GM18520 (cell line): Measurements from ENCODE around the gene CRYL1.
A peak's percentile ranks its signal among the peaks of the same experiment; 100 is the strongest.

ENCODE experiments used
- ATAC-seq: cut with Tn5 transposase; IDR thresholded peaks from one replicate; pipeline ENCODE4 v1.9.1; 2021; ENCODE audit not compliant: unreplicated experiment

Gene CRYL1

GRCh38 chr13:20525601-20526544 is at the start of gene CRYL1:
Gene CRYL1 (minus strand): TSS chr13:20525857. CDS start chr13:20525794, 63 bp downstream.
- ATAC-seq, result peak; percentile 60

GRCh38 chr13:20573636-20574035 is 48.0 kb upstream of the CRYL1 start:
- ATAC-seq, result no peak

GRCh38 chr13:20573186-20573585 is 47.5 kb upstream of the CRYL1 start:
- ATAC-seq, result no peak

- no peak for ATAC-seq
These were observed 46.0 kb upstream of the CRYL1 start for GRCh38 chr13:20571676-20572075.

GRCh38 chr13:20570517-20570916 is 44.9 kb upstream of the CRYL1 start:
- no peak for ATAC-seq

GRCh38 chr13:20567881-20568528 is 42.3 kb upstream of the CRYL1 start:
- no peak for ATAC-seq

- peak; percentile 78 for ATAC-seq
These were observed 41.5 kb upstream of the CRYL1 start, which contains the start of gene IFT88 for GRCh38 chr13:20566898-20567874. Gene IFT88 (plus strand): TSS chr13:20567157. CDS start chr13:20574386, 7,229 bp downstream.

GRCh38 chr13:20566468-20566897 is 40.8 kb upstream of the CRYL1 start:
- ATAC-seq, result peak; percentile 7

GRCh38 chr13:20565115-20565736 is 39.6 kb upstream of the CRYL1 start:
- no peak for ATAC-seq

- ATAC-seq, result no peak
These were observed 36.1 kb upstream of the CRYL1 start for GRCh38 chr13:20561741-20562140.

- ATAC-seq, result no peak
These were observed 34.2 kb upstream of the CRYL1 start for GRCh38 chr13:20559659-20560356.

- no peak for ATAC-seq
These were observed 33.3 kb upstream of the CRYL1 start for GRCh38 chr13:20558982-20559381.

GRCh38 chr13:20553311-20553710 is 27.7 kb upstream of the CRYL1 start:
- ATAC-seq, result no peak

GRCh38 chr13:20550799-20551198 is 25.1 kb upstream of the CRYL1 start:
- no peak for ATAC-seq

GRCh38 chr13:20547479-20547908 is 21.8 kb upstream of the CRYL1 start:
- no peak for ATAC-seq

- ATAC-seq, result no peak
These were observed 20.9 kb upstream of the CRYL1 start for GRCh38 chr13:20546556-20546955.

GRCh38 chr13:20544201-20544923 is 18.7 kb upstream of the CRYL1 start:
- ATAC-seq, result no peak

- no peak for ATAC-seq
These were observed 11.3 kb upstream of the CRYL1 start for GRCh38 chr13:20536992-20537391.

GRCh38 chr13:20534038-20534608 is 8.5 kb upstream of the CRYL1 start:
- ATAC-seq, result no peak
